LNCAP (cell line): ENCODE data around the gene CHCHD6.

Experiments
- TF ChIP-seq, protein P1 (sequence below): fragments of 450-650 bp; IDR thresholded peaks from 2 replicates; pipeline ENCODE4 v1.5.1; 2017; ENCODE audit warnings: mild to moderate bottlenecking

Gene CHCHD6

DNA sequence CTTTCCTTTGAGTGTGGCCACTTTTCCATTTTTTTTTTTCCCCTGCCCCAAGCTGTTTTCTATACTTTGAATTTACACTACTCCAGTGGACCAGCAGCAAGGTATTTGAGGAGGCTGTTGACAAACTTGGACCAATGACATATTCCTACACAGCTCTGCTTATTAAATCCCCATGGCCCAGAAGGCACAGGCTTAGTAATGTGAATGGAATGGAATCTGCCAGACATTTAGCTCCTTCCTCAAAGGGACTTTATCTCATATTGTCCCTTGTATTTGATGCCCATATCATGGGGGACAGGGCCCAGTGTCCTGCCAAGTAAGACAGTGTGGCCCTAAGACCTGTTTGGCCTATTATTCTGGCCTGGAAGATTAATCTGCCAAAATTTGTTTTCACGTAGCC lies 107.5 kb downstream of the CHCHD6 start:
- TF ChIP-seq, protein P1, sequence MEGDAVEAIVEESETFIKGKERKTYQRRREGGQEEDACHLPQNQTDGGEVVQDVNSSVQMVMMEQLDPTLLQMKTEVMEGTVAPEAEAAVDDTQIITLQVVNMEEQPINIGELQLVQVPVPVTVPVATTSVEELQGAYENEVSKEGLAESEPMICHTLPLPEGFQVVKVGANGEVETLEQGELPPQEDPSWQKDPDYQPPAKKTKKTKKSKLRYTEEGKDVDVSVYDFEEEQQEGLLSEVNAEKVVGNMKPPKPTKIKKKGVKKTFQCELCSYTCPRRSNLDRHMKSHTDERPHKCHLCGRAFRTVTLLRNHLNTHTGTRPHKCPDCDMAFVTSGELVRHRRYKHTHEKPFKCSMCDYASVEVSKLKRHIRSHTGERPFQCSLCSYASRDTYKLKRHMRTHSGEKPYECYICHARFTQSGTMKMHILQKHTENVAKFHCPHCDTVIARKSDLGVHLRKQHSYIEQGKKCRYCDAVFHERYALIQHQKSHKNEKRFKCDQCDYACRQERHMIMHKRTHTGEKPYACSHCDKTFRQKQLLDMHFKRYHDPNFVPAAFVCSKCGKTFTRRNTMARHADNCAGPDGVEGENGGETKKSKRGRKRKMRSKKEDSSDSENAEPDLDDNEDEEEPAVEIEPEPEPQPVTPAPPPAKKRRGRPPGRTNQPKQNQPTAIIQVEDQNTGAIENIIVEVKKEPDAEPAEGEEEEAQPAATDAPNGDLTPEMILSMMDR = no peak

GRCh38 chr3:126816298-126816697 lies 112.3 kb downstream of the CHCHD6 start:
- TF ChIP-seq, protein P1 = no peak

GRCh38 chr3:126816986-126817777 lies 113.1 kb downstream of the CHCHD6 start:
- TF ChIP-seq, protein P1 = no peak

DNA sequence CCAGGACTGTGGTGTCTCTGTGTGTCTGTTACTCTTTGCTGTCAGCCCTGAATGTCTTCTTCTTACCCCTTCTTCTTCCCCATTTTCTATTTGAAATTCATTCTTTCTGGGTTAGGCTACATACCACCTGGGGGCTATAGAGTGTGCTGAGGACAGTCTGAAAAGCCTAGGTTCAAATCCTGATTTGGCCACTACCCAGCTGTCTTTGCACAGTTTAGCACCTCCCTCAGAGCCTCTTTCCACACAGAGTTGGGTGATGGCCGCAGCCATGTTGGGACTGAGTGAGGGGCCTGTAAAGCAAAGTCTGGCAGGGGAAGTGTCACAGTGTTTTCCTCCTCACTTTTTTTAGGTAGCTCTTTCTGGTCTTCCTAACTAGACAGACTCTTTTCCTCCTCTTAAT lies 113.7 kb downstream of the CHCHD6 start:
- TF ChIP-seq, protein P1 = no peak

GRCh38 chr3:126818400-126819095 lies 114.5 kb downstream of the CHCHD6 start:
- TF ChIP-seq, protein P1 = no peak

- TF ChIP-seq, protein P1 = no peak
These were observed 122.7 kb downstream of the CHCHD6 start for GRCh38 chr3:126826693-126827092.

DNA sequence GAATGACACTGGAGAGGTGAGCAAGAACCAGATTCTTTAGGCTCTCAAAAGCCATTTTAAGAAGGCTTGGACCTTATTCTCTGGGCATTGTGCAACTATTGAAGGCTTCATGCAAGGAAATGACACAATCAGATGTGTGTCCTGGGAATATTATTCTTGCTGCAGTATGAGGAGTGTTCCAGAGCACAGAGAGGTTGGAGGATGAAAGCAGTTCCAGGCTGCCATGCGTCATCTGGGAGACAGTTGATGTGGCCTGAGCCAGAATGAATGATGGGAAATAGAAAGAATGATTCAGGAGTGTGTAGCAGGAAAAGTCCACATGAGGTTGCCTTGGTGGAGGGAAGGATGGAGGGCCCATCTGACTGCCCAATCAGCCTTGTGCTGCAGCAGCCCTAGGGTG lies 123.1 kb downstream of the CHCHD6 start:
- TF ChIP-seq, protein P1 = no peak
